Stimulated activated CD4-positive, alpha-beta T cell treated with anti-CD3 and anti-CD28 coated beads, Interleukin-2, amount 100 ng/mL, for 4 hours (primary cell): Measurements from ENCODE around the gene ITGB3.
"Not testable (repeated sequence)": the region's sequence is repeated elsewhere in the genome, so short reads cannot be mapped to it uniquely, and the experiment has no call there.

Experiments
- DNase-seq: peaks from one replicate; pipeline ENCODE4 v3.0.0-alpha.2; 2020; ENCODE audit warnings: low read depth

ITGB3 gene

GRCh38 chr17:47244697-47245096 lies 8.9 kb upstream of the ITGB3 start:
- no peak for DNase-seq

DNA sequence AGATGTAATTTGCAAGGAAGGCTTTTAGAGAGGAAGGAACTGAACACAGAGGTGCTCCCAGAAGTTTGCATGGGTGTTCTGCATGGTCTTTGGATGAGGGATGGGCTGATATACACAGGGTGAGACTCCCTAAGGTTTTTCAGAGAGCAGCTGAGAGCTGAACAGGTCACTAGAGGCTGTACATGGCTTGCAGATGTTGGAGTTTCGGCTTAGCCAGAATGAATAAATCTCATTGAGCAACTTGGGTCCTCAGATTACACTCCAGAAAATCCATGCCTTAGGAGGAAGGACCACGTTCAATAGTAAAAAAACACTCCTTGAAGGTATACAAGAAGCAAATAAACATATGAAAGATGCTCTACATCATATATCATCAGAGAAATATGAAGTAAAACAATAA lies 7.5 kb upstream of the ITGB3 start:
- no peak for DNase-seq

DNA sequence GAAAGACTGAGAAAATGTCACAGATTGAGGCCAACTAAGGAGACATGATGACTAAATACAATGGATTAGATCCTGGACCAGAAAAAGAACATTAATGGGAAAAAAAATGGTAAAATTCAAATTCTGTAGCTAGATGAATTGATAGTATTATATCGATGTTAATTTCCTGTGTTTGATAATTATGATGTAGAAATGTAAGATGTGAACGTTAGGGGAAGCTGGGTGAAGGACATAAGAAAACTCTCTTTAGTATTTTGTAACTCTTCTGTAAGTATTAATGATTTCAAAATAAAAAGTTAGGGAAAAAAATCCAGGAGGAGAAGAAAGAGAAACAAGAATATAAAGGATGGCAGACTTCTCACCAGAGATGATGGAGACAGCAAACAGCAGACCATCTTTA lies 2.8 kb upstream of the ITGB3 start:
- no peak for DNase-seq

- no peak for DNase-seq
These were observed 2.1 kb upstream of the ITGB3 start for GRCh38 chr17:47251421-47251940.

GRCh38 chr17:47252209-47252608 lies 1.4 kb upstream of the ITGB3 start:
- DNase-seq, result no peak

DNA sequence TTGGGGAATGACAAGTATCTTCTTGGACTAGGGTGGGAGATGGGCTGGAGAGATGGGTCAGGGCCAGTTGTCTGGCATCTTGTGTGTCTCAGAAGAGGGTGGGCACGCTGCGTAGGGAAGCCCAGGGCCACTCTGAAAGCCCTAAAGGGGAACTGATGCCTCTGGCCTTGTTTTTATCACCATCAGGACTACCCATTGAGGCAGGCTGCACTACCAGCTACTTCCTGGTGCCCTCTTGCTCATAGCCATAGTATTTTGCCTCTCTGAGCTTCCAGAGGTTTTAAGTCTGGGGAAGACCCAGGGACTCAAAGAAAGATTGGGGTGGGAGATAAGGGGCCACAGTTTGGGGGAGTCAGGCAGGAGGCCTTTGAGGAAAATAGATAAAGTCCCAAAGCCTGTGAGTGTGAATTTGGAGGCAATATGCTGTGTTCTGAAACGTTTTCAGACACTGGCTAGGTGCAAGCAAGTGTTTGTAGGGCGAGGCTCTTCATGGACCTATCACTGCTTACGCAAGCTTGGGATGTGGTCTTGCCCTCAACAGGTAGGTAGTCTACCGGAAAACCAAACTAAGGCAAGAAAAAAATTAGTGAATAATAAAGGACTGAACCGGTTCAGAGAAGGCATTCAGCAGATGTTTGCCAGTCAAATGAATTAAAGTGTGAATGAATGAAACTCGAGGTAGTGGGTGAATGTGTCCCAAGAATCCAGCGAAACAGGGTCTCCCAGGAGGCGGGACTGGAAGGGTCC lies 688 bp upstream of the ITGB3 start:
- DNase-seq, result no peak

DNA sequence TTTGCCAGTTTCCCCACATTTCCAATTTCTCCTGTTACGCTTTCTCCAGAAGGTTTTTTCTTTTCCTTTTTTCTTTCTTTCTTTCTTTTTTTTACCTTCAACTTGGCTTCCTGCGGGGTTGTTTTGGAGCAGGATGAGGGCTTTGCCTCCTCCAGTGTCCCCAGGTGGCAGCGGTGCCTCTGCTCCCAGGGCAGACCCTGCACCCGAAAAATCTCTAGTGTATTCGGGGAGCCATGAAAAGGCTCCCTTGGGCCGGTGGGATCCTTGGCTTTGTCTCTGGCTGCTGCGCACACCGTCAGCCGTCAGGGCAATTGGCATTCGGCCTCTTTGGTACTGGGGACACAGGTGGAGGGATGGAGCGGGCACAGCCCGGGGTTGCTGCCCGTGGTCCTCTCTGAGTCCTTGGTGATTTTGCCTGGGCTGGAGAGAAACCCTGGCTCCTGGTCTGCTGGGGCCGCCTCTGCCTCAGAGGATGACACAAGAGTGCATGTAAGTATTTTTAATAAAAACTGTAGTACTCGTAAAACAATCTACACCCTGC lies 846 bp downstream of the ITGB3 start:
- no peak for DNase-seq

GRCh38 chr17:47257651-47258339 lies 4.2 kb downstream of the ITGB3 start:
- DNase-seq, result no peak

- no peak for DNase-seq
These were observed 9.0 kb downstream of the ITGB3 start for GRCh38 chr17:47262586-47262985.

DNA sequence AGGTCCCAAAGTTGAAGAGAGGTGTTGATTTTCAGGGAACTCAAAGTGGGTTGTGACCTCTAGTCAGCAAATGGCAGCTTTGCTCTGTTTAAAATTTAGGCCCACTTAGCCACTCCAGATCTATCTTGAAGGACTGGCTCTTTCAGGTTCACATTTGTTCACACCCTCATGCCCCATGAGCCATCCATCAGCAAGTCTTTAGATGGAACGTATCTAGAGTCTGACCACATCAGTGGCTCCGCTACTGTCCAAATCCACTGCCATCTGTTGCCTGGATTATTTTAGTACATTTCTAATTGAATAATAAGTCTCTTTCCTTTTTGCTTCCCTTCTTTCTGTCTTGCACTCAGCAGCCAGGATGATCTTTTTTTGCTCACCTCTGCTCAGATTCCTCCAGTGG lies 10.5 kb downstream of the ITGB3 start:
- no peak for DNase-seq

DNA sequence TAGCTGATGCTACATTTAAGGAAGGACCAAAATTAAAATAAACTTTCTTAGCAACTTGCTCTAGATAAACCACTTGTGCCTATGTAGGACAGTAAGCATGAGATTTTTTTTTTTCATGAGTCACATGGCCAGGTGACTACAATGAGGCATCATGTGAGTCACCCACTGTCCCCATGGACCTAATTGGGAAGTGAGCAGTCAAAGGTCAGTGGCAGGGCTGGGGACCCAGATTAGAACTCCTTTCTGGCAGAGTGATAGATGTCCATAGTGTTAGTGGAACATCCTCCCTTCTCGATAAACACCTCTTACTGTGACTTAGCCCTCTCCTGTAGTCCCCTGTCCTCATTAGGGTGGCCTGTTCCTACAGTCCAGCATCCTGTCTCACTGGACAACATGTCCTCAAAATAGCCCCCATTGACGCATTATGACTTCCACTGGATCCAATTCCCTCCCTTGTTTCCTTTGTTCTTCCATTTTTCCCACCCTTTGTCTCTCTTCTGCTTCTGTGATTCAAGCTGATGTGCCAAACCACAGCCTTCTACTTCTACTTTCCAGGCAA lies 12.4 kb downstream of the ITGB3 start:
- DNase-seq, result no peak

DNA sequence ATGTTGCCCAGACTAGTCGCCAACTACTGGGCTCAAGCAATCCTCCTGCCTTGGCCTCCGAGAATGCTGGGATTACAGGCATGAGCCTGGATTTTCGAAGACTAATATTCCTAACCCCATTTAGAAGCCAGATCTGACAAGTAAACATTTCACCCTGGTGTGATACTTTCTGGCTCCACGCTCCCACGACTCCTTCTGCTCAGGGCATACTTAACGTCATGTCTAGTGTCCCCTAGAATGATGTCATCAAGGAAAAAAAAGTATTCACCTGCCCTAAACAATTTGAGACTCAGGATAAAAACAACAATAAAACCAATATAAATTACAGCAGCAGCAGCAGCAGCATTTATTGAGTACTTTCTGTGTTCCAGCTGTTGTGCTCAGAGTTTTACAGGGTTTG lies 13.2 kb downstream of the ITGB3 start:
- no peak for DNase-seq

DNA sequence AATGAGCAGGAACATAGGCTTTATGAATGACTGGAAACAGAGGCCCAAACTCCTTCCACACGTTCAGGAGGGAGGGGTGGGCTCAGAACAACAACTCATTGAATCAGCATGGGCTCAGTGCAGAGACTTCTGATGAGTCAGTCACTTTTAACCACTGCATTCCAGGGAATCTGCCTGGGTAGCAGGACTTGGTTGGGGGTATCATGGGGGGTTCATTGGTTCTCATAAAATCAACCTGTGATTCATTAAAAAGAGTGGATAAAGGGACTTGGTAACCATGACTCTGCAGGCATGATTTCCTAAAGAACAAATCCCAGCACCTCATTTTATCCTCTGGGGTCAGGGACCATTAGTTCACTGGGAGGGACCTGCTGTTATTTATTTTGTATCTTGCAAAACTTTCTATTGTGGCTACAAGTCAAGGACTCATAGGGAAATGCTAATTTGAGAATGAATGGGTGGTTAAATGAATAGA lies 13.8 kb downstream of the ITGB3 start:
- DNase-seq, result no peak

DNA sequence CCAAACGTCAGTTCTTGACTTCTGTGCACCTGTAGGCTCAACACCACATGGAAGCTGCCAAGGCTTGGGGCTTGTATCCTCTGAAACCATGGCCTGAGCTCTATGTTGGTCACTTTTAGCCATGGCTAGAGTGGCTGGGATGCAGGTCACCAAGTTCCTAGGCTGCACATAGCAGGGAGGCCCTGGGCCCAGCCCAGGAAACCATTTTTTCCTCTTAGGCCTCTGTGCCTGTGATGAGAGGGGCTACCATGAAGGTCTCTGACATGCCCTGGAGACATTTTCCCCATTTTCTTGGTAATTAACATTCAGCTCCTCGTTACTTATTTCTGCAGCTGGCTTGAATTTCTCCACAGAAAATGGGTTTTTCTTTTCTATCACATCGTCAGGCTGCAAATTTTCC lies 15.3 kb downstream of the ITGB3 start:
- DNase-seq, result not testable (repeated sequence)

- DNase-seq, result not testable (repeated sequence)
These were observed 16.1 kb downstream of the ITGB3 start for GRCh38 chr17:47269561-47270280.

DNA sequence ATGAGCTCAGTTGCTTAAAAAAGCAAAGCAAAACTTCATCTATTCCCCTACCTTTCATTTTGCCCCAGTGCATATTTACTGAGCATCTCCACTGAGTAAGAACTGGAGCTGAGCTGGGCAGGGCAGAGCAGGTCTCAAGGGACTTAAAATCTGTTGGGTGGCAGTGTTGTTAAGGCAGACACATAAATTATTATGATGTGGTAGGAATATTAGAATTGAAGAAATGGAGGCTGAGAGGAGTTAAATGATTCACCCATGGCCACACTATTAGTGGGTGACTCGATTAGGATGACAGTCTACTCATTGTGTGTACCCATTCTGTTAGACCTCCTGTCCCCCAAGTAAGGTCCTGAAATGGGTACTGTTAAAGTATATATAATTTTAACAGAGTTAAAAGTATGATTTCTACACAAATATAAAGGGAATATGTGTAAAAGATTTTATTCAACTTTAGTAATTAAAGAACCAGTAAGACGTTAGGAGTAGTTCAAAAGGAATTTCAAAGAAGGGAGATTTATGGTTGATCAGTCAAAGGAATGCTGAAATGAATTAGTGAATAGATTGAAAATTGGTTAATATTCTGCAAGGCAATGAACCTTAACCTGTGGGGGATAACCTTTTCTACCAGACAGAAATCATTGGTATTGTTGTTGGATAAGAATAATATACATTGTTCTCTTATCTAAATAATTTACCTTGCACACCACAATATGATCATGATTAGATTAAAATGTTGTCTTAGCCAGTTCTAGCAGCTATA lies 17.5 kb downstream of the ITGB3 start:
- no peak for DNase-seq

- no peak for DNase-seq
These were observed 18.9 kb downstream of the ITGB3 start for GRCh38 chr17:47272491-47272890.

- DNase-seq, result no peak
These were observed 19.6 kb downstream of the ITGB3 start for GRCh38 chr17:47273245-47273644.

GRCh38 chr17:47274319-47275069 lies 20.9 kb downstream of the ITGB3 start:
- DNase-seq, result no peak

GRCh38 chr17:47275245-47275984 lies 21.8 kb downstream of the ITGB3 start:
- no peak for DNase-seq
